PC-3 (cell line): Measurements from ENCODE around the gene ANKRD2.

Experiments used
- EZH2 ChIP-seq: fragments of 300-600 bp; sonication (generic); IDR thresholded peaks from one replicate; pipeline ENCODE4 v1.6.1; 2017; ENCODE audit warnings: antibody characterized with exemption, mild to moderate bottlenecking, low read length; ENCODE audit not compliant: unreplicated experiment
- EZH2phosphoT487 ChIP-seq: fragments of 300-600 bp; sonication (generic); IDR thresholded peaks from 2 replicates; pipeline ENCODE4 v1.6.1; 2018; ENCODE audit warnings: mild to moderate bottlenecking, antibody characterized with exemption, low read length, borderline replicate concordance
- TF ChIP-seq, protein P1 (sequence below): fragments of 300-600 bp; sonication (generic); conservative IDR thresholded peaks from 2 replicates; pipeline ENCODE4 v1.5.1; 2017; ENCODE audit warnings: antibody characterized with exemption, low read depth, mild to moderate bottlenecking, low read length

DNA sequence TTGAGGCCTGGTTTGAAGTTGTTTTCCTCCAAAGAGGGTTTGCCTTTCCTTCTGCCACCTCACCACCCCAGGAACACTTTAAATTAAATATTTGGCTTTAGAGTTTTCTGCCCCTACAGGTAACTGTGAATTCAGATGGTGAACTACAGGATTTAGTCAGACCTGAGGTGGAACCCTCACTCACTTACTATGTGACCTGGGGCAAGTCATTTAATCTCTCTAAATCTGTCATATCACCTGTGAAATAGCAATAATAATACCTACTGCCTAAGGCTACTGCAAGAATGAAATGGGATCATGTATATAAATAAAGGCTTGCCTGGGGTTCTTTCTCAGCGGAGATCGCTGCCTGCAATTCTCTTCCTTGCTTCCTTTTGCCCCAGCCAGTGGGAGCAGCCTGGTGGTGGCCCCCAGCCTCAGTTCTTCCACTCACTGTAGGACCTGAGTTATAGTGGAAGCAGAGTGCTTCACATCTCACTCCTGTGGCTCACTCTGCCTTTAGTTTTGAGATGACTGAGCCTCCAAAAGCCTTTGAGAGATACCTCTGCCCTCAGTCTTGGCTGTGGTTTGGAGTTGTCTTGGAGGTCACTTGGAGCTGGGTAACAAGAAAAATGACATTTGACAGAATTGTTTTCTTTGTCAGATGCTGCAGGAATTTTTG lies 6.1 kb upstream of the ANKRD2 start:
- TF ChIP-seq, protein P1, sequence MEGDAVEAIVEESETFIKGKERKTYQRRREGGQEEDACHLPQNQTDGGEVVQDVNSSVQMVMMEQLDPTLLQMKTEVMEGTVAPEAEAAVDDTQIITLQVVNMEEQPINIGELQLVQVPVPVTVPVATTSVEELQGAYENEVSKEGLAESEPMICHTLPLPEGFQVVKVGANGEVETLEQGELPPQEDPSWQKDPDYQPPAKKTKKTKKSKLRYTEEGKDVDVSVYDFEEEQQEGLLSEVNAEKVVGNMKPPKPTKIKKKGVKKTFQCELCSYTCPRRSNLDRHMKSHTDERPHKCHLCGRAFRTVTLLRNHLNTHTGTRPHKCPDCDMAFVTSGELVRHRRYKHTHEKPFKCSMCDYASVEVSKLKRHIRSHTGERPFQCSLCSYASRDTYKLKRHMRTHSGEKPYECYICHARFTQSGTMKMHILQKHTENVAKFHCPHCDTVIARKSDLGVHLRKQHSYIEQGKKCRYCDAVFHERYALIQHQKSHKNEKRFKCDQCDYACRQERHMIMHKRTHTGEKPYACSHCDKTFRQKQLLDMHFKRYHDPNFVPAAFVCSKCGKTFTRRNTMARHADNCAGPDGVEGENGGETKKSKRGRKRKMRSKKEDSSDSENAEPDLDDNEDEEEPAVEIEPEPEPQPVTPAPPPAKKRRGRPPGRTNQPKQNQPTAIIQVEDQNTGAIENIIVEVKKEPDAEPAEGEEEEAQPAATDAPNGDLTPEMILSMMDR: no peak
- TF ChIP-seq EZH2phosphoT487: no peak
- no peak for TF ChIP-seq EZH2
